ENCODE measurements around the gene ZC3H7A.
A peak's percentile ranks its signal among the peaks of the same experiment; 100 is the strongest.
"Not testable (repeated sequence)": the region's sequence is repeated elsewhere in the genome, so short reads cannot be mapped to it uniquely, and the experiment has no call there.

ZC3H7A gene

DNA sequence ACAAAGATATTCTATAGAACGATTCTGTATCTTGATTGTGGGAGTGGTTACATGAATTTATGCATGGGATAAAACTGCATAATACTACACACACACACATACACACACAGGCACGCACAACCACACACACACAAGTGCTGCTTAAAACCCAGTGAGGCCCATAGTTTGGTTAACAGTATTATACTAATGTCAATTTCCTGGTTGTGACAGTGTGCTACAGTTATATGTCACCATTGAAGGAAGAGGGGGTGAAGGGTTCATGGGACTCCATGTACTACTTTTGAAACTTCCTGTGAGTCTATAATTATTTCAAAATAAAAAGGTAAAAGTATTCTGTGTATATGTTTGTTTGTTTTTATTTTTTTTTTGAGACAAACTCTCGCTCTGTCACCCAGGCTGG lies 8.1 kb downstream of the ZC3H7A start:
- no peak for ATAC-seq
- no peak for TF ChIP-seq TCF4 (CRISPR knock-in tag; IDR thresholded peaks at IDR 0.05; ENCODE audit: borderline replicate concordance)
- no peak for TF ChIP-seq ESRRG (CRISPR knock-in tag; IDR thresholded peaks at IDR 0.05)
- TF ChIP-seq ISL1 (CRISPR knock-in tag; IDR thresholded peaks at IDR 0.05): no peak
- TF ChIP-seq OSR1 (CRISPR knock-in tag; IDR thresholded peaks at IDR 0.05): no peak
- TF ChIP-seq, protein P1, sequence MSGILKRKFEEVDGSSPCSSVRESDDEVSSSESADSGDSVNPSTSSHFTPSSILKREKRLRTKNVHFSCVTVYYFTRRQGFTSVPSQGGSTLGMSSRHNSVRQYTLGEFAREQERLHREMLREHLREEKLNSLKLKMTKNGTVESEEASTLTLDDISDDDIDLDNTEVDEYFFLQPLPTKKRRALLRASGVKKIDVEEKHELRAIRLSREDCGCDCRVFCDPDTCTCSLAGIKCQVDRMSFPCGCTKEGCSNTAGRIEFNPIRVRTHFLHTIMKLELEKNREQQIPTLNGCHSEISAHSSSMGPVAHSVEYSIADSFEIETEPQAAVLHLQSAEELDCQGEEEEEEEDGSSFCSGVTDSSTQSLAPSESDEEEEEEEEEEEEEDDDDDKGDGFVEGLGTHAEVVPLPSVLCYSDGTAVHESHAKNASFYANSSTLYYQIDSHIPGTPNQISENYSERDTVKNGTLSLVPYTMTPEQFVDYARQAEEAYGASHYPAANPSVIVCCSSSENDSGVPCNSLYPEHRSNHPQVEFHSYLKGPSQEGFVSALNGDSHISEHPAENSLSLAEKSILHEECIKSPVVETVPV (CRISPR knock-in tag; IDR thresholded peaks at IDR 0.05): no peak
- TF ChIP-seq ZNF565 (CRISPR knock-in tag; conservative IDR thresholded peaks at IDR 0.05; ENCODE audit: low read depth): no peak
- no peak for TF ChIP-seq RARB (CRISPR knock-in tag; IDR thresholded peaks at IDR 0.05)
- no peak for TF ChIP-seq ZFP30 (CRISPR knock-in tag; IDR thresholded peaks at IDR 0.05)
- TF ChIP-seq ARNTL (CRISPR knock-in tag; IDR thresholded peaks at IDR 0.05; ENCODE audit: borderline replicate concordance, low read depth): no peak
- TF ChIP-seq BACH2 (CRISPR knock-in tag; IDR thresholded peaks at IDR 0.05; ENCODE audit: borderline replicate concordance): no peak

DNA sequence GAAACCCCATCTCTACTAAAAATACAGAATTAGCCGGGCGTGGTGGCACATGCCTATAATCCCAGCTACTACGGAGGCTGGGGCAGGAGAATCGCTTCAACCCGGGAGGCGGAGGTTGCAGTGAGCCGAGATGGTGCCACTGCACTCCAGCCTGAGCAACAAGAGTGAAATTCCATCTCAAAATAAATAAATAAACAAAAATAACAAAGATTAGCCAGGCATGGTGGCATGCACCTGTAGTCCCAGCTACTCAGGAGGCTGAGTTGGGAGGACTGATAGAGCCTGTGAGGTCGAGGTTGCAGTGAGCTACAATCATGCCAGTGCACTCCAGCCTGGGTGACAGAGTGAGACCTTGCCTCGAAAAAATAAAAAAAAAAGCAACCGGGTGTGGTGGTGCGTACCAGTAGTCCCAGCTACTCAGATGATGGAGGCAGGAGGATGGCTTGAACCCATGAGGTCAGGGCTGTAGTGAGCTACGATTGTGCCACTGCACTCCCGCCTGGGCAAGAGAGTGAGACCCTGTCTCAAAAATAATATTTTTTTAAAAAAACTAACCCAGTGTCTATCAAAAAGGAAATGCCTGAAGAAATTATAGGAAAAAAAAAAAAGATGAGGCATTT lies 12.0 kb downstream of the ZC3H7A start:
- not testable (repeated sequence) for ATAC-seq

DNA sequence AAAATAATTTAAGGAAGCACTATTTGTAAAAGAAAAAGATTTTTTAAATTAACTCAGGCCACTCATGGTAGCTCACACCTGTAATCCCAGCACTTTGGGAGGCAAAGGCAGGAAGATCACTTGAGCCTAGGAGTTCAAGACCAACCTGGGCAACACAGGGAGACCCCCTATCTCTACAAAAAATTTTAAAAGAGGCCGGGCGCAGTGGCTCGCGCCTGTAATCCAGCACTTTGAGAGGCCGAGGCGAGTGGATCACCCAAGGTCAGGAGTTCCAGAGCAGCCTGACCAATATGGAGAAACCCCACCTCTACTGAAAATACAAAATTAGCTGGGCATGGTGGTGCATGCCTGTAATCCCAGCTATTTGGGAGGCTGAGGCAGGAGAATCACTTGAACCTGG lies 12.7 kb downstream of the ZC3H7A start:
- ATAC-seq: not testable (repeated sequence)

DNA sequence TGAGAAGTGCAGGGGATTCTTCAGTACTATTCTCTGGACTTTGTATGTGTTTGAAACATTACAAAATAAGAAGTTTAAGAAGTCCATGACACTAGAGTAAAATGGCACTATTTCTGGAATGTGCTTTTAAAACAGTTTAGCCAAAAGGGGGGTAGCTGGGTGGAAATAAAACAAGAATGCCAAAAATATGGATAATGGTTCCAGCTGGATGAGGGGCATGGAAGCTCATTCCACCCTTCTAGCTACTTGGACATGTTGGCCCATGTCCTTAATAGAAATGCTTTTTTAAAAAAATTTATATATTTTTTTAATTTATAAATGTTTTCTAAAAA lies 13.1 kb downstream of the ZC3H7A start:
- TF ChIP-seq ZNF70 (CRISPR knock-in tag; IDR thresholded peaks at IDR 0.05) (no peak), ZNF8 (CRISPR knock-in tag; IDR thresholded peaks at IDR 0.05) (no peak), ZC3H10 (CRISPR knock-in tag; IDR thresholded peaks at IDR 0.05) (no peak)
- TF ChIP-seq, protein P2, sequence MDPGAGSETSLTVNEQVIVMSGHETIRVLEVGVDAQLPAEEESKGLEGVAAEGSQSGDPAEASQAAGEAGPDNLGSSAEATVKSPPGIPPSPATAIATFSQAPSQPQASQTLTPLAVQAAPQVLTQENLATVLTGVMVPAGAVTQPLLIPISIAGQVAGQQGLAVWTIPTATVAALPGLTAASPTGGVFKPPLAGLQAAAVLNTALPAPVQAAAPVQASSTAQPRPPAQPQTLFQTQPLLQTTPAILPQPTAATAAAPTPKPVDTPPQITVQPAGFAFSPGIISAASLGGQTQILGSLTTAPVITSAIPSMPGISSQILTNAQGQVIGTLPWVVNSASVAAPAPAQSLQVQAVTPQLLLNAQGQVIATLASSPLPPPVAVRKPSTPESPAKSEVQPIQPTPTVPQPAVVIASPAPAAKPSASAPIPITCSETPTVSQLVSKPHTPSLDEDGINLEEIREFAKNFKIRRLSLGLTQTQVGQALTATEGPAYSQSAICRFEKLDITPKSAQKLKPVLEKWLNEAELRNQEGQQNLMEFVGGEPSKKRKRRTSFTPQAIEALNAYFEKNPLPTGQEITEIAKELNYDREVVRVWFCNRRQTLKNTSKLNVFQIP (CRISPR knock-in tag; IDR thresholded peaks at IDR 0.05; ENCODE audit: borderline replicate concordance, low read depth): no peak
- no peak for ATAC-seq

DNA sequence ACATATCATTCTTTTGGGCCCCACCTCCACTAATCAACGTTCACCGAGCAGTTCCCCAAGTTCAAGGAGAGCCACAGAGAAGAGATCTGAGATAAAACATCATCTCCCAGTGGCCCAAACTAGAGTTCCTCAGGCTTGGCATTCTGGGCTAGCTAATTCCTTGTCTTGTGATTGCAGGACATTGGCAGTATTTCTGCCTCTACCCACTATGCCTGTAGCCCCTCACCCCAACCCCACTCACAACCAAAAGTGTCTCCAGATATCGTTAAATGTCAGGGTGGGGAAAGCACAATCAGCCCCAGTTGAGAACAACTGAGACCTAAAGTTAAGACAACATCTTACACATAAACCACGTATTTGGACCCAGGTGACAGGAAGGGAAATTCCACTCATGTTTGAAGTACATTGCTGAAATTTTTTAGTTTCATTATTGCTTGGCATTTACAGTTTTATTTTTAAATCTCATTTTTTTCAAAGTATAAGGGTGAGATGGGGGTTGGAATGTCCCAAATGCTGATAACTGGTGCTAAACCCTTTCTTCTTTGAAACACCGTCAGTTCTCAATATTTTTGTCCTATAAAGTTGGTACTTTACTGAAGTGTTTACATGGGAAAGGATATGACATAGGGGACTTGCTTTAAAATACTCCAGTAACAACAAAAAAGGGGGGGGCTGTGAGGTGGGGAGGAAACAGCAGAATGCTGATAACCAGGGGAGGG lies 13.6 kb downstream of the ZC3H7A start:
- peak; percentile 77 for ATAC-seq
- TF ChIP-seq PPARA (CRISPR knock-in tag; IDR thresholded peaks at IDR 0.05; ENCODE audit: borderline replicate concordance) (no peak), ARNTL (CRISPR knock-in tag; IDR thresholded peaks at IDR 0.05; ENCODE audit: borderline replicate concordance, low read depth) (no peak), BACH2 (CRISPR knock-in tag; IDR thresholded peaks at IDR 0.05; ENCODE audit: borderline replicate concordance) (no peak), OSR1 (CRISPR knock-in tag; IDR thresholded peaks at IDR 0.05) (no peak), ESRRG (CRISPR knock-in tag; IDR thresholded peaks at IDR 0.05) (no peak), ZFP30 (CRISPR knock-in tag; IDR thresholded peaks at IDR 0.05) (no peak), SNAI2 (CRISPR knock-in tag; IDR thresholded peaks at IDR 0.05) (no peak), GLIS3 (CRISPR knock-in tag; IDR thresholded peaks at IDR 0.05) (no peak), ZC3H10 (CRISPR knock-in tag; IDR thresholded peaks at IDR 0.05) (no peak), RARB (CRISPR knock-in tag; IDR thresholded peaks at IDR 0.05) (no peak), ZNF70 (CRISPR knock-in tag; IDR thresholded peaks at IDR 0.05) (no peak), ZFP3 (CRISPR knock-in tag; IDR thresholded peaks at IDR 0.05) (0 out of 2 replicates have a peak, but pooled peaks have one; percentile 40)
- TF ChIP-seq, protein P3, sequence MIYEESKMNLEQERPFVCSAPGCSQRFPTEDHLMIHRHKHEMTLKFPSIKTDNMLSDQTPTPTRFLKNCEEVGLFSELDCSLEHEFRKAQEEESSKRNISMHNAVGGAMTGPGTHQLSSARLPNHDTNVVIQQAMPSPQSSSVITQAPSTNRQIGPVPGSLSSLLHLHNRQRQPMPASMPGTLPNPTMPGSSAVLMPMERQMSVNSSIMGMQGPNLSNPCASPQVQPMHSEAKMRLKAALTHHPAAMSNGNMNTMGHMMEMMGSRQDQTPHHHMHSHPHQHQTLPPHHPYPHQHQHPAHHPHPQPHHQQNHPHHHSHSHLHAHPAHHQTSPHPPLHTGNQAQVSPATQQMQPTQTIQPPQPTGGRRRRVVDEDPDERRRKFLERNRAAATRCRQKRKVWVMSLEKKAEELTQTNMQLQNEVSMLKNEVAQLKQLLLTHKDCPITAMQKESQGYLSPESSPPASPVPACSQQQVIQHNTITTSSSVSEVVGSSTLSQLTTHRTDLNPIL (CRISPR knock-in tag; IDR thresholded peaks at IDR 0.05; ENCODE audit: low read depth): no peak
- TF ChIP-seq, protein P2 (CRISPR knock-in tag; IDR thresholded peaks at IDR 0.05; ENCODE audit: borderline replicate concordance, low read depth): no peak
- TF ChIP-seq, protein P4, sequence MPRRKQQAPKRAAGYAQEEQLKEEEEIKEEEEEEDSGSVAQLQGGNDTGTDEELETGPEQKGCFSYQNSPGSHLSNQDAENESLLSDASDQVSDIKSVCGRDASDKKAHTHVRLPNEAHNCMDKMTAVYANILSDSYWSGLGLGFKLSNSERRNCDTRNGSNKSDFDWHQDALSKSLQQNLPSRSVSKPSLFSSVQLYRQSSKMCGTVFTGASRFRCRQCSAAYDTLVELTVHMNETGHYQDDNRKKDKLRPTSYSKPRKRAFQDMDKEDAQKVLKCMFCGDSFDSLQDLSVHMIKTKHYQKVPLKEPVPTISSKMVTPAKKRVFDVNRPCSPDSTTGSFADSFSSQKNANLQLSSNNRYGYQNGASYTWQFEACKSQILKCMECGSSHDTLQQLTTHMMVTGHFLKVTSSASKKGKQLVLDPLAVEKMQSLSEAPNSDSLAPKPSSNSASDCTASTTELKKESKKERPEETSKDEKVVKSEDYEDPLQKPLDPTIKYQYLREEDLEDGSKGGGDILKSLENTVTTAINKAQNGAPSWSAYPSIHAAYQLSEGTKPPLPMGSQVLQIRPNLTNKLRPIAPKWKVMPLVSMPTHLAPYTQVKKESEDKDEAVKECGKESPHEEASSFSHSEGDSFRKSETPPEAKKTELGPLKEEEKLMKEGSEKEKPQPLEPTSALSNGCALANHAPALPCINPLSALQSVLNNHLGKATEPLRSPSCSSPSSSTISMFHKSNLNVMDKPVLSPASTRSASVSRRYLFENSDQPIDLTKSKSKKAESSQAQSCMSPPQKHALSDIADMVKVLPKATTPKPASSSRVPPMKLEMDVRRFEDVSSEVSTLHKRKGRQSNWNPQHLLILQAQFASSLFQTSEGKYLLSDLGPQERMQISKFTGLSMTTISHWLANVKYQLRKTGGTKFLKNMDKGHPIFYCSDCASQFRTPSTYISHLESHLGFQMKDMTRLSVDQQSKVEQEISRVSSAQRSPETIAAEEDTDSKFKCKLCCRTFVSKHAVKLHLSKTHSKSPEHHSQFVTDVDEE (CRISPR knock-in tag; IDR thresholded peaks at IDR 0.05): no peak
- TF ChIP-seq, protein P5, sequence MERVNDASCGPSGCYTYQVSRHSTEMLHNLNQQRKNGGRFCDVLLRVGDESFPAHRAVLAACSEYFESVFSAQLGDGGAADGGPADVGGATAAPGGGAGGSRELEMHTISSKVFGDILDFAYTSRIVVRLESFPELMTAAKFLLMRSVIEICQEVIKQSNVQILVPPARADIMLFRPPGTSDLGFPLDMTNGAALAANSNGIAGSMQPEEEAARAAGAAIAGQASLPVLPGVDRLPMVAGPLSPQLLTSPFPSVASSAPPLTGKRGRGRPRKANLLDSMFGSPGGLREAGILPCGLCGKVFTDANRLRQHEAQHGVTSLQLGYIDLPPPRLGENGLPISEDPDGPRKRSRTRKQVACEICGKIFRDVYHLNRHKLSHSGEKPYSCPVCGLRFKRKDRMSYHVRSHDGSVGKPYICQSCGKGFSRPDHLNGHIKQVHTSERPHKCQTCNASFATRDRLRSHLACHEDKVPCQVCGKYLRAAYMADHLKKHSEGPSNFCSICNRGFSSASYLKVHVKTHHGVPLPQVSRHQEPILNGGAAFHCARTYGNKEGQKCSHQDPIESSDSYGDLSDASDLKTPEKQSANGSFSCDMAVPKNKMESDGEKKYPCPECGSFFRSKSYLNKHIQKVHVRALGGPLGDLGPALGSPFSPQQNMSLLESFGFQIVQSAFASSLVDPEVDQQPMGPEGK (CRISPR knock-in tag; IDR thresholded peaks at IDR 0.05; ENCODE audit: borderline replicate concordance): peak; percentile 38; the same call in 1 of the 2 replicates

All from SK-N-SH treated with all-trans-retinoic acid at 6 μM for 48 hours (cell line).